Fibroblast of villous mesenchyme (primary cell): Measurements from ENCODE around the gene RFX1. TPM values are rescaled to one million over a fixed set of nuclear protein-coding genes. Genes with fewer than 3 reads are reported as not detected.

Source experiments
- DNase-seq: peaks from one replicate; pipeline ENCODE4 v3.0.0-alpha.2; 2010; ENCODE audit warnings: low read depth
- H3K4me3 ChIP-seq: 2 replicates; pipeline ENCODE4 v1.5.1; 2011; ENCODE audit warnings: low read depth, mild to moderate bottlenecking, low read length
- CTCF ChIP-seq: IDR thresholded peaks from 2 replicates; pipeline ENCODE4 v1.5.1; 2012; ENCODE audit warnings: low read depth, mild to moderate bottlenecking, low read length; ENCODE audit not compliant: insufficient read depth
- total RNA-seq: library from RNA; depleted of rRNA; stranded (reverse); fragments of >200 nt; gene quantifications from 2 replicates; pipeline ENCODE4 v1.2.3, GENCODE V29; 2012

Gene RFX1
- total RNA-seq, 1 donor: 2.6 TPM

DNA sequence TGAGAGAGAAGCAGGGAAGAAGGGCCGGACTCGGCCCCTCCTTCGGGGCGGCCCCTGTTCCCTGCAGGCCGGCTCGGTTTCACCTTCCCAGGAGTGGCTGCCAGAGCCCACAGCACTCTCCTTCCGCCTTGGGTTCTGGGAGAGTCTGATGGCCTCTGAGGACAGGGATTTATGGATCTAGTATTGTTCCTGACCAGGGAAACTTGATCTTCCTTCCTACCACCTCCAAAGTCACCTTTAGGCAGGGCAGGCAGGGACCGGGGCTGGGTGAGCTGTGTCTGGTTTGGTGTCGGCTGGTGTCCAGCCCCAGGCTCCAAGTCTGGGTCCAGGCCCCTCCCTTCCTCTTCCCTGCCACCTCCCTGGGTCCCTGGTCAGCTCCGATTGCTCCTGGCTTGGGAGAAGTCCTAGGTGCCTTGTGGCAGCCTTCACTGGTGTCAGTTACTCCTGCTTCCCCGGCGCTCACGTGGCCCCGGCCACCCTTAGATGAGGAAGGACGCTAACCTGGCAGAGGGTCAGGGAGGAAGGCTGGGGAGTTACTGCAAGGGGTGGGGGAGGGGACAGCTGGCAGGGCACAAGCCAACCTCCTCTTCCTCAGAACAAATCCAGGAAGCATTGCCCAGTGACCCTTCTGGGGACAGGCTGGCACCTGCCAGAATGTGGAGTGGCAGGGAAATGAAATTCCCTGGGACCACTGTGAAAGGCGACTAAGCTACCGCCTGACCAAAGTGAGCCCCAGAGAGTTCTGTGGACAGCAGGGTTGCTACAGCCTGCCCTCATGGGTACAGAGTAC lies 18.8 kb downstream of the RFX1 start:
- no peak for DNase-seq
- no peak for TF ChIP-seq CTCF
- no peak overlapping the region for H3K4me3 ChIP-seq

DNA sequence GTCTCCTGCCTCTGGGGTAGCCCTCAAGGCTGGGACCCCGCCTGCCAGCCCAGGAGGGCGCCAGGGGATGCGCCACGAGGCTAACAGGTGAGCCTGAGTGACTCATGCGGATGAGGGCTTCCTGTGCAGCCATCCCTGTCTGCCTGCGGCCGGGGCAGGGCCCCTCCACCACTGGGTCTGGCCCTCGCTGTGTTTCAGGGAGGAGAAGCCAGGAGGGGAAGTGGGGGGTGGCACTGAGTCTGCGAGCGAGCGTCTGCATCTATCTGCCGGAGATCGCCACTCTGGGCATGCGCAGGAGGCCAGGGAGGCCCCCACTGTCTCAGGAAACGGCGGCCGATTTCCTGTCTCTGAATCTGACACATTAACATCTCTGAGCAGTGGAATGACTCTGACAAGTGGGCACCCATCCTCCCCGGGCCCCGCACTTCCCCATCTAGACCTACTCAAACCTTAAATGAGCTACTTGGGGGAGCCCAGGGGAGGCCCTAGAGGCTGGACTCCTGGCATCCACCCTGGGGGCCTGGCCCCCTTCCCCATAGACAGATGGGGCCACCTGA lies 19.7 kb downstream of the RFX1 start:
- TF ChIP-seq CTCF: no peak
- peak; percentile 56 for DNase-seq
- H3K4me3 ChIP-seq: no peak overlapping the region

- no peak overlapping the region for H3K4me3 ChIP-seq
- DNase-seq: no peak
- TF ChIP-seq CTCF: no peak
These were observed 20.3 kb downstream of the RFX1 start for GRCh38 chr19:13985771-13986347.

- no peak for TF ChIP-seq CTCF
- H3K4me3 ChIP-seq: no peak overlapping the region
- peak; percentile 71 for DNase-seq
These were observed 21.0 kb downstream of the RFX1 start for GRCh38 chr19:13984875-13985741.

DNA sequence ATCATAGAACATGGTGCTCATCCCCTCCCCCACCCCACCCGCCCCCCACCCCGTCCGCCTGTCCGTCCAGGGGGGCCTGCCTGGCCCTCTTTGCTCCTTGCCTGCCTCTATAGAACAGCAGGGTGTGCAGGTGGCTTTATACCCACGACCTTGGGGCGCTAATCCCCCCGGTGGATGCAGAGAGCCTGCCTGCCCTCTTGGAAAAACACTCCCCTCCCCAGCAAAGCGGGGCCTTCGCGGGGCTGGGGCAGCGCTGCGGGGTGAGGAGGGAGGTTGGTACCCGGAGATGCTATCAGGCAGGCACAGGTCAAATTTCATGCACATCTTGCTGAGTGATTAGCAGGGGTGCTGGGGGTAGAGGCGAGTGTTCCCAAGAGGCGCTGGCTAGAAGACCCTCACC lies 21.9 kb downstream of the RFX1 start:
- no peak for DNase-seq
- no peak overlapping the region for H3K4me3 ChIP-seq
- TF ChIP-seq CTCF: no peak

- H3K4me3 ChIP-seq: no peak overlapping the region
- TF ChIP-seq CTCF: no peak
- no peak for DNase-seq
These were observed 22.8 kb downstream of the RFX1 start for GRCh38 chr19:13983213-13983889.
